Uterus (tissue), 2 donors: ENCODE measurements around the gene EFNB1.

ENCODE experiments used
- POLR2A ChIP-seq, 2 donors: fragments of 450-650 bp; IDR thresholded peaks; one replicate each; pipeline ENCODE4 v1.6.1; 2016; ENCODE audit warnings: antibody characterized with exemption in 2 of 2, mild to moderate bottlenecking in 1 of 2, moderate library complexity in 1 of 2
- TF ChIP-seq, protein P1 (sequence below), 4 experiments: fragments of 200-600 bp in 2 of 4; fragments of 450-650 bp in 2 of 4; sonication (generic) in 2 of 4; IDR thresholded peaks; one replicate each; pipeline ENCODE4 v1.5.1; 2016 to 2019; ENCODE audit warnings: antibody characterized with exemption in 4 of 4, mild to moderate bottlenecking in 2 of 4, moderate library complexity in 1 of 4

DNA sequence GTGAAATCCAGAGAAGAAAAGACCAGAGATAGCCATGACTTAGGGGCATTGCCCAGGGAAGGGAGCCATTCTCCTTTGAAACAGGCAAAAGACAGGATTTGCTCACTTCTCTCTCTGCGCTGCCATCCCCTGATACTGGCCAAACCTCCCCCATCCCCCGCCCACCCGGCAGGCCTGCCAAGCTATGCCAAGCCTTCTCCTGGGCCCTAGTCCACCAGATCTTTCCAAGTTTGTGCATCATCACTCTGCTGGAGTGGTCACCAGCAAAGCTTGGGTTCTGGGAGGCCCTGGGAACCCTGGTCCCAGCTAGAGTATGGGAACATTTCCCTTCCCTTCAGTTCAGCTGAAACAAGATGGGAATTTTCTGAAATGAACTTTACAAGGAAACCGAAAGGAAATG is 18.4 kb downstream of the EFNB1 start:
- TF ChIP-seq POLR2A (IDR thresholded peaks at IDR 0.05), result no peak
- TF ChIP-seq, protein P1, sequence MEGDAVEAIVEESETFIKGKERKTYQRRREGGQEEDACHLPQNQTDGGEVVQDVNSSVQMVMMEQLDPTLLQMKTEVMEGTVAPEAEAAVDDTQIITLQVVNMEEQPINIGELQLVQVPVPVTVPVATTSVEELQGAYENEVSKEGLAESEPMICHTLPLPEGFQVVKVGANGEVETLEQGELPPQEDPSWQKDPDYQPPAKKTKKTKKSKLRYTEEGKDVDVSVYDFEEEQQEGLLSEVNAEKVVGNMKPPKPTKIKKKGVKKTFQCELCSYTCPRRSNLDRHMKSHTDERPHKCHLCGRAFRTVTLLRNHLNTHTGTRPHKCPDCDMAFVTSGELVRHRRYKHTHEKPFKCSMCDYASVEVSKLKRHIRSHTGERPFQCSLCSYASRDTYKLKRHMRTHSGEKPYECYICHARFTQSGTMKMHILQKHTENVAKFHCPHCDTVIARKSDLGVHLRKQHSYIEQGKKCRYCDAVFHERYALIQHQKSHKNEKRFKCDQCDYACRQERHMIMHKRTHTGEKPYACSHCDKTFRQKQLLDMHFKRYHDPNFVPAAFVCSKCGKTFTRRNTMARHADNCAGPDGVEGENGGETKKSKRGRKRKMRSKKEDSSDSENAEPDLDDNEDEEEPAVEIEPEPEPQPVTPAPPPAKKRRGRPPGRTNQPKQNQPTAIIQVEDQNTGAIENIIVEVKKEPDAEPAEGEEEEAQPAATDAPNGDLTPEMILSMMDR (IDR thresholded peaks at IDR 0.05), result no peak
